Trophoblast cell (in vitro differentiated cells and primary cell): ENCODE results near the gene TBC1D16.

Experiments
- DNase-seq, 2 donors: peaks; one replicate each; pipeline ENCODE4 v3.0.0-alpha.2; 2016
- H2AFZ ChIP-seq: 2 replicates; pipeline ENCODE4 v1.6.1; 2013; ENCODE audit warnings: low read length, moderate library complexity, mild to moderate bottlenecking; ENCODE audit not compliant: insufficient read depth, poor library complexity
- H2AK5ac ChIP-seq: 2 replicates; pipeline ENCODE4 v1.6.1; 2013; ENCODE audit warnings: mild to moderate bottlenecking, low read length
- H2BK120ac ChIP-seq: 2 replicates; pipeline ENCODE4 v1.6.1; 2013; ENCODE audit warnings: low read length, mild to moderate bottlenecking, moderate library complexity; ENCODE audit not compliant: insufficient read depth, poor library complexity
- H2BK12ac ChIP-seq: 2 replicates; pipeline ENCODE4 v1.6.1; 2013; ENCODE audit warnings: mild to moderate bottlenecking, low read length, moderate library complexity
- H2BK5ac ChIP-seq: 2 replicates; pipeline ENCODE4 v1.6.1; 2013; ENCODE audit warnings: low read length, low read depth, moderate library complexity, mild to moderate bottlenecking; ENCODE audit not compliant: poor library complexity
- H3K14ac ChIP-seq: 2 replicates; pipeline ENCODE4 v1.6.1; 2013; ENCODE audit warnings: mild to moderate bottlenecking, low read length
- H3K18ac ChIP-seq: 2 replicates; pipeline ENCODE4 v1.6.1; 2013; ENCODE audit warnings: mild to moderate bottlenecking, low read length
- H3K23ac ChIP-seq: 2 replicates; pipeline ENCODE4 v1.6.1; 2013; ENCODE audit warnings: low read length
- H3K27ac ChIP-seq: 2 replicates; pipeline ENCODE4 v1.5.1; 2013; ENCODE audit warnings: low read depth, mild to moderate bottlenecking, inconsistent platforms, low read length, moderate library complexity
- H3K27me3 ChIP-seq: 2 replicates; pipeline ENCODE4 v1.6.1; 2013; ENCODE audit warnings: inconsistent platforms, mild to moderate bottlenecking, low read length, moderate library complexity; ENCODE audit not compliant: insufficient read depth
- H3K36me3 ChIP-seq, 2 experiments: 1 replicate in 1 of 2; 2 replicates in 1 of 2; pipeline ENCODE4 v1.6.1; 2013; ENCODE audit warnings: low read length in 2 of 2, mild to moderate bottlenecking in 2 of 2, moderate library complexity in 1 of 2; ENCODE audit not compliant: insufficient read depth in 2 of 2, control insufficient read depth in 1 of 2
- H3K4ac ChIP-seq: 2 replicates; pipeline ENCODE4 v1.6.1; 2013; ENCODE audit warnings: low read depth, mild to moderate bottlenecking, low read length, moderate library complexity
- H3K4me1 ChIP-seq, 2 experiments: 1 replicate in 1 of 2; 2 replicates in 1 of 2; pipeline ENCODE4 v1.6.1; 2013; ENCODE audit warnings: low read length in 2 of 2, mild to moderate bottlenecking in 2 of 2, moderate library complexity in 1 of 2; ENCODE audit not compliant: insufficient read depth in 2 of 2, control insufficient read depth in 1 of 2
- H3K4me2 ChIP-seq: 2 replicates; pipeline ENCODE4 v1.6.1; 2013; ENCODE audit warnings: inconsistent platforms, mild to moderate bottlenecking, low read length, moderate library complexity
- H3K4me3 ChIP-seq: 2 replicates; pipeline ENCODE4 v1.5.1; 2013; ENCODE audit warnings: mild to moderate bottlenecking, low read depth, low read length, inconsistent platforms
- H3K79me1 ChIP-seq: one replicate; pipeline ENCODE4 v1.6.1; 2013; ENCODE audit warnings: low read length
- H3K79me2 ChIP-seq: 2 replicates; pipeline ENCODE4 v1.6.1; 2013; ENCODE audit warnings: low read length, mild to moderate bottlenecking; ENCODE audit not compliant: control insufficient read depth, insufficient read depth, poor library complexity
- H3K9ac ChIP-seq: 2 replicates; pipeline ENCODE4 v1.6.1; 2013; ENCODE audit warnings: mild to moderate bottlenecking, low read length
- H3K9me3 ChIP-seq: 2 replicates; pipeline ENCODE4 v1.6.1; 2013; ENCODE audit warnings: low read depth, mild to moderate bottlenecking, control low read depth, inconsistent platforms, low read length; ENCODE audit not compliant: insufficient read depth
- H4K12ac ChIP-seq: 2 replicates; pipeline ENCODE4 v1.6.1; 2013; ENCODE audit warnings: low read depth, mild to moderate bottlenecking, low read length, moderate library complexity
- H4K8ac ChIP-seq: 2 replicates; pipeline ENCODE4 v1.6.1; 2013; ENCODE audit warnings: low read depth, mild to moderate bottlenecking, low read length, moderate library complexity
- H4K91ac ChIP-seq: one replicate; pipeline ENCODE4 v1.6.1; 2013; ENCODE audit warnings: low read depth, mild to moderate bottlenecking, low read length, moderate library complexity
- WGBS: extraction: QIAGEN DNeasy Blood & Tissue Kit; methylation state at CpG from one replicate; pipeline ENCODE4 v1.1.7; 2013; ENCODE audit warnings: missing lambda C conversion rate; ENCODE audit not compliant: insufficient read length, insufficient coverage; ENCODE audit errors: extremely low coverage; 5-methylcytosine and 5-hydroxymethylcytosine counted together

TBC1D16 gene

DNA sequence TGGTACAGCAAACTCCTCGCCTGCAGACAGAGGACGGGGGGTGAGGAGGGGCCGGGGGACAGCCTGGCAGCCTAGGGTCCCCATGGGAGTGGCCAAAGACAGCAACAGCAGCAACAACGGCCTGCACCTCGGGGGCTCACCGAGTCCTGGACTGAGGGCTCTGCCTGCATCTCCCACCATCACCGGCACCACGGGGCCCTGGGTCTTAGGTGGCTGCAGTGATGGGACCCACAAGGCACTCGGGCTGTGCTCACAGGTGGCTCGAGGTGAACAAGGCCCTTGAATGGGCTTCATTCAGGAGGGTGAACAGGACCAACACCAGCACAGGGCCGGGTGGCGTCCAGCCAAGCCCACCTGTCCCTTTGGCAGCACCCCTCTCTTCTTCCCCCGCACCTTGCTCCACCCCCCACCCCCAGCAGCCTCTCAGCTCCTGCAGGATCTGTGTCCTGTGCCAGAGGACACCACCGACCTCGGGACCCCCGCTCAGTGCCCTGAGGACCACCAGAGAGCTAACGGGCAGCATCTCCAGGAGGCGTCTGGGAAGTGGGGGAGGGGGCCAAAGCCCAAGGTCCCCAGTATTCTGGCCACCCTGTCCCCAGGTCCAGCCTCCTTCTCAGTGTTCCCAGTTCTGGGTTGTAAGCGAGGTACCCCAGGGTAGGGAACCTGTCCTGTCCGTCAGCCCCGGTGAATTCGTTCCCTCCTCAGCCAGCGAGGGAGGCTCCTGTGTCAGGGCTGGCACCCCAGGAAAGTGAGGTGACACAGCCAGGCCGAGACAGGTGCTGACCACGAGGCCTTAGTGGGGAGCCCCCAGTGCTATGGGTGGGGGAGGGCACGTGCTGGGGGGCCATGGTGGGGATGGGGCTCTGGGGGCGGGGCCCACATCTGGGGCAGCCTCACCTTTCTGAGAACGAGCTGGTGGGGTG is 94.3 kb downstream of the TBC1D16 start:
- H3K14ac ChIP-seq, result no peak overlapping the region
- no peaks in the 10 kb centered on the region for H3K27me3 ChIP-seq
- no peak overlapping the region for H3K27ac ChIP-seq
- no peak overlapping the region for H2BK5ac ChIP-seq
- H2AK5ac ChIP-seq, result no peak overlapping the region
- H3K9me3 ChIP-seq, result peaks cover 3% of the 10 kb centered on the region
- H3K23ac ChIP-seq, result no peak overlapping the region
- no peak overlapping the region for H3K4me3 ChIP-seq
- H2BK120ac ChIP-seq, result no peak overlapping the region
- H4K8ac ChIP-seq, result no peak overlapping the region
- H2BK12ac ChIP-seq, result no peak overlapping the region
- peaks cover 48 to 52% of the 10 kb centered on the region in 2 experiments for H3K36me3 ChIP-seq
- H4K12ac ChIP-seq, result no peak overlapping the region
- no peak overlapping the region for H3K9ac ChIP-seq
- no peak overlapping the region for H3K18ac ChIP-seq
- H3K4ac ChIP-seq, result no peak overlapping the region
- no peak for DNase-seq
- no peaks in the 10 kb centered on the region for H3K79me1 ChIP-seq
- no CpG with 5 or more reads among the region's 28 CpGs for WGBS
- no peak overlapping the region for H3K4me2 ChIP-seq
- peaks cover 2 to 4% of the 10 kb centered on the region in 2 experiments for H3K4me1 ChIP-seq
- no peak overlapping the region for H4K91ac ChIP-seq
- no peak overlapping the region for H2AFZ ChIP-seq
- H3K79me2 ChIP-seq, result no peaks in the 10 kb centered on the region

DNA sequence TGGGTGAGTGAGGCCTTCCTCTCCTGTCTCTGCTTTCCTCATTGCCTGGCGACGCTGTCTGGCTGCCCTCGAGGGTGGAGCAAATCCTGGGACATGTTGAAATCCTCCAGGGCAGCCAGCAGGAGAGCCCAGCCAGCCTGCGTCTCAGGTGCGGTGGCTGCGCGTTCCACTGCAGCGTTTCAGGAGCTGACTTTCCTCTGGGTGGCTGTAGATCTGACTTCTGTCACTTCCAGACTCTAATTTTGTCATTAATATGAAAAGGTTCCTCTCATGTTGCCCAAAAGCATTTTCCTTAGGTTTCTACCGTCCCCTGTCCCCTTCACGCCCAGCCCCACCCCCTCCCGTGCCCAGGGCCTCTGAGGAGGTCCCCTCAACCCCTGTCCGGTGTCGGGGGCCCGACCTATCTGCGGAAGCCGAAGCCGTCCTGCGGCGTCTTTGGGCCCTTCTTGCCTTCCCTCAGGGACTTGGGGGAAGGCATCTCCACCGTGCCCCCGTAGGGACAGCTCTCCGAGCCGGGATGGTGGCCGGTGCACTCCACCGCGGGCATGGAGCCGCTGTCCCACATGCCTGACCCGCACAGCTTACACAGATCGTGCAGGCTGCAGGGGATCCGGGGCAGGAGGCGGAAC is 95.1 kb downstream of the TBC1D16 start:
- Histone ChIP-seq H4K91ac (no peak overlapping the region), H3K4me2 (no peak overlapping the region), H4K12ac (no peak overlapping the region), H3K9ac (no peak overlapping the region), H3K27me3 (no peaks in the 10 kb centered on the region), H3K4me3 (no peak overlapping the region), H2BK120ac (no peak overlapping the region), H3K9me3 (peaks cover 3% of the 10 kb centered on the region), H2AFZ (no peak overlapping the region), H3K79me2 (no peaks in the 10 kb centered on the region), H2BK5ac (no peak overlapping the region), H2BK12ac (no peak overlapping the region), H3K27ac (no peak overlapping the region), H3K23ac (no peak overlapping the region), H3K36me3 (peaks cover 47 to 51% of the 10 kb centered on the region in 2 experiments), H3K18ac (no peak overlapping the region), H3K4me1 (peaks cover 2 to 4% of the 10 kb centered on the region in 2 experiments), H2AK5ac (no peak overlapping the region), H3K79me1 (no peaks in the 10 kb centered on the region), H3K14ac (no peak overlapping the region), H3K4ac (no peak overlapping the region), H4K8ac (no peak overlapping the region)
- no CpG with 5 or more reads among the region's 31 CpGs for WGBS
- DNase-seq, result no peak

DNA sequence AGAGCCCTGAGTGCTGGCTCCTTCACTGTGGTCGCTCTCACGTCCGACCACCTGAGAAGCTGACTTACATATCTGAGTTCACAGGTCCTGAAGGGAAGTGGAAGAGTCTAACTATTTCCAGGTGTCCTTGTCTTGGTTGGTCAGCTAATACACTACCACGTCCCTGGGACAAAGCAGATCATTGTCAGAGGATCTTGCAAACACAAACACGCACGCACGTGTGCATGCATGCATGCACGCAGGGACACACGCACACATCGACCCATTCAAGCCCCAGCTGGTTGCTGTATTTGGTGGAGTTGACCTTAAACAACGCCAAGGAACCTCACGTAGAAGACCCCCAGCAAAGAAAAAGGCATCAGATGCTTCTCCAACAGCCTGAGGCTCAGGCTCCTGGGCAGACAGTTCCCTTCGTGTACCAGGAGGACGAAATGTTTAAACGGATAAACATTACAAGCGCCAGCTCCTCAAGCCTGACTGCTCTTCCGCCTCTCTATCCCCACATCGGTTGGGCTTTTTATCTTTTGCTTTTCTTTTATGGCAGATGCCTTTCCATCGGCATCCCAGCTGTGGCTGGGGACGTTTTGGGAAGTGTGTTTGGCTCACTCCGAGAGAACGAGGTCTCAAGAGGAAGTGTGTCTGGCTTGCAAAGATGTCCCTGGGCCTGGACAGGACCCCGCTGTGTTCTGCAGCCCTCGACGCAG is 95.8 kb downstream of the TBC1D16 start:
- H3K27ac ChIP-seq, result no peak overlapping the region
- no peak overlapping the region for H2AK5ac ChIP-seq
- no peak overlapping the region for H2AFZ ChIP-seq
- H3K4me2 ChIP-seq, result no peak overlapping the region
- no peak overlapping the region for H3K23ac ChIP-seq
- H3K4me1 ChIP-seq, result peaks cover 2 to 4% of the 10 kb centered on the region in 2 experiments
- H3K14ac ChIP-seq, result no peak overlapping the region
- H2BK120ac ChIP-seq, result no peak overlapping the region
- no peak for DNase-seq
- H2BK12ac ChIP-seq, result no peak overlapping the region
- H4K91ac ChIP-seq, result no peak overlapping the region
- H3K9me3 ChIP-seq, result peaks cover 3% of the 10 kb centered on the region
- WGBS, result no CpG with 5 or more reads among the region's 25 CpGs
- no peaks in the 10 kb centered on the region for H3K27me3 ChIP-seq
- peaks cover 43 to 47% of the 10 kb centered on the region in 2 experiments for H3K36me3 ChIP-seq
- H3K79me1 ChIP-seq, result no peaks in the 10 kb centered on the region
- H3K18ac ChIP-seq, result no peak overlapping the region
- no peak overlapping the region for H3K9ac ChIP-seq
- H4K12ac ChIP-seq, result no peak overlapping the region
- H2BK5ac ChIP-seq, result no peak overlapping the region
- no peak overlapping the region for H4K8ac ChIP-seq
- no peaks in the 10 kb centered on the region for H3K79me2 ChIP-seq
- no peak overlapping the region for H3K4me3 ChIP-seq
- H3K4ac ChIP-seq, result no peak overlapping the region

DNA sequence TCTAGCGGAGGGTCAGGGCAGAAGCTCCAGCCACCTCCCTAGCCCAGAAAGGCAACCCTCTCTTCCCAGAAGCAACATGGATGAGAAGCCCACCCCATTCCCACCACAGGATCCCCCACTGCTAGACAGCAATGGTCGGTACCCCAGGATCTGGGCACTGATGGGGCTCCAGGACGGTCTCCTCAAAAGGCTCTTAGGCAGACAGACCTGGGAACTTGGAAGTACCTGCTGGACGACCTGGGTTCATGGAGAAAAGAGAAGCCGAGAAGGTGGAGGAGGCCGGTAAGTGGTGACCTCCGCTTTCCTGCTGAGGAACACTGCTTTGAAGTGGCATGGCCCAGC is 96.6 kb downstream of the TBC1D16 start:
- no peak overlapping the region for H2BK120ac ChIP-seq
- peaks cover 6% of the 10 kb centered on the region for H3K9me3 ChIP-seq
- no peak overlapping the region for H3K4me2 ChIP-seq
- H3K27me3 ChIP-seq, result no peaks in the 10 kb centered on the region
- H3K4me3 ChIP-seq, result no peak overlapping the region
- no peak overlapping the region for H2AK5ac ChIP-seq
- H3K36me3 ChIP-seq, result peaks cover 35 to 40% of the 10 kb centered on the region in 2 experiments
- no peak overlapping the region for H3K14ac ChIP-seq
- H2AFZ ChIP-seq, result no peak overlapping the region
- H3K4ac ChIP-seq, result no peak overlapping the region
- H2BK5ac ChIP-seq, result no peak overlapping the region
- peaks cover 2 to 4% of the 10 kb centered on the region in 2 experiments for H3K4me1 ChIP-seq
- no peak for DNase-seq
- no peak overlapping the region for H4K12ac ChIP-seq
- H4K91ac ChIP-seq, result no peak overlapping the region
- H3K79me2 ChIP-seq, result no peaks in the 10 kb centered on the region
- WGBS, result no CpG with 5 or more reads among the region's 7 CpGs
- no peak overlapping the region for H3K23ac ChIP-seq
- no peak overlapping the region for H4K8ac ChIP-seq
- H2BK12ac ChIP-seq, result no peak overlapping the region
- H3K18ac ChIP-seq, result no peak overlapping the region
- H3K9ac ChIP-seq, result no peak overlapping the region
- H3K79me1 ChIP-seq, result no peaks in the 10 kb centered on the region
- H3K27ac ChIP-seq, result no peak overlapping the region
